ENCODE measurements around the gene HOXA3. TPM values are rescaled to one million over a fixed set of nuclear protein-coding genes. Genes with fewer than 3 reads are reported as not detected.

Gene HOXA3
- total RNA-seq, 4 donors from 2014 or later = 4.9 to 20.2 (median 13.2) TPM

DNA sequence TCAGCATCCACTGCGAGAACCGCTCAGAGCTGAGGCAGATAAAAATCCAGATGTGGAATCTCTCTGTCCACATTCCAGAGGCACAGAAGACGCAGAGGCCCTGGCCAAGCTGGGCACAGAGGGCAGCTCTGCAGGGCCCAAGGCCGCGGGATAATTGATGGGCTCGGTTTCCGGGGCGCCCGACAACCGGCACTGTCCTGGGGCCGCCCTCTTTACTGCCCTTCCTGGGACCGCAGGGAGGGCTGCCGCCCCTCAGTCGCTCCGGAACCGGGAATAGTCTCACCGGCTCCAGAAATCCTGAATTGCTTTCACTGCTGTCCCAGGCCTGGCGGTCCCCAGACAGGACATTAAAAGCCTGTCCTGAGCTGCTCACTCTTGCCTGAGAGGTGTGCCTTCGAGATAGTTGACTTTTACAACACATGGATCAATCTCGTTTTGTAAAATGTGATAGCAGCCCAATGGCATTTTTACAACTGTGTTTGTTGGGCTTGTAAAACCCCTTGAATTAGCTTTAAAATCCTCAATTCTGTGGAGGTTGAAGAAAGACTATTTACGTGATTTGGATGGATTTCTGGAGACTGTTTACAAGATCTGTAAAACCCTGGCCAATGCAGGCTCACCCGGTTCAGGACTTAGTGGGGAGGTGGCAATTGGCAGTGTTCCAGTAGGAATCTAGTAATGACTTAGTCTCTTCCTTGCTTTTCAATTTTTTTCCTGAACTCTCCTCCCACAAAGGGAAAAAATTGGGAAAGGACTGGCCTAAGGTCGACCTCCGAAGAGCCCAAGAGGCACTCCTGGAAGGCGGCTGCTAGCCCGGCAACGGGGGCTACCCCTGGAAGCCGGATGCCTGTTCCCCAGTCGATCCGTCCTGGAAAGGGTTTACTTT is 3.4 kb downstream of the HOXA3 start:
- DNase-seq (ENCODE audit: low spot score in 2 of 2) = peak in 1 of 2 donors; percentile 83
- no peak for TF ChIP-seq POLR2A (IDR thresholded peaks at IDR 0.05)
- TF ChIP-seq, protein P1, sequence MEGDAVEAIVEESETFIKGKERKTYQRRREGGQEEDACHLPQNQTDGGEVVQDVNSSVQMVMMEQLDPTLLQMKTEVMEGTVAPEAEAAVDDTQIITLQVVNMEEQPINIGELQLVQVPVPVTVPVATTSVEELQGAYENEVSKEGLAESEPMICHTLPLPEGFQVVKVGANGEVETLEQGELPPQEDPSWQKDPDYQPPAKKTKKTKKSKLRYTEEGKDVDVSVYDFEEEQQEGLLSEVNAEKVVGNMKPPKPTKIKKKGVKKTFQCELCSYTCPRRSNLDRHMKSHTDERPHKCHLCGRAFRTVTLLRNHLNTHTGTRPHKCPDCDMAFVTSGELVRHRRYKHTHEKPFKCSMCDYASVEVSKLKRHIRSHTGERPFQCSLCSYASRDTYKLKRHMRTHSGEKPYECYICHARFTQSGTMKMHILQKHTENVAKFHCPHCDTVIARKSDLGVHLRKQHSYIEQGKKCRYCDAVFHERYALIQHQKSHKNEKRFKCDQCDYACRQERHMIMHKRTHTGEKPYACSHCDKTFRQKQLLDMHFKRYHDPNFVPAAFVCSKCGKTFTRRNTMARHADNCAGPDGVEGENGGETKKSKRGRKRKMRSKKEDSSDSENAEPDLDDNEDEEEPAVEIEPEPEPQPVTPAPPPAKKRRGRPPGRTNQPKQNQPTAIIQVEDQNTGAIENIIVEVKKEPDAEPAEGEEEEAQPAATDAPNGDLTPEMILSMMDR (IDR thresholded peaks at IDR 0.05) = no peak
- peak overlapping the region; percentile 13 for H3K4me3 ChIP-seq (ENCODE audit: low read depth, poor library complexity, severe bottlenecking)
- intact Hi-C loops (cut with DNase I; ENCODE audit: low total_unique reads) = no loop called here
- WGBS, 2 donors = 28 to 43% methylated on average over 25 to 30 of the region's 30 CpGs

DNA sequence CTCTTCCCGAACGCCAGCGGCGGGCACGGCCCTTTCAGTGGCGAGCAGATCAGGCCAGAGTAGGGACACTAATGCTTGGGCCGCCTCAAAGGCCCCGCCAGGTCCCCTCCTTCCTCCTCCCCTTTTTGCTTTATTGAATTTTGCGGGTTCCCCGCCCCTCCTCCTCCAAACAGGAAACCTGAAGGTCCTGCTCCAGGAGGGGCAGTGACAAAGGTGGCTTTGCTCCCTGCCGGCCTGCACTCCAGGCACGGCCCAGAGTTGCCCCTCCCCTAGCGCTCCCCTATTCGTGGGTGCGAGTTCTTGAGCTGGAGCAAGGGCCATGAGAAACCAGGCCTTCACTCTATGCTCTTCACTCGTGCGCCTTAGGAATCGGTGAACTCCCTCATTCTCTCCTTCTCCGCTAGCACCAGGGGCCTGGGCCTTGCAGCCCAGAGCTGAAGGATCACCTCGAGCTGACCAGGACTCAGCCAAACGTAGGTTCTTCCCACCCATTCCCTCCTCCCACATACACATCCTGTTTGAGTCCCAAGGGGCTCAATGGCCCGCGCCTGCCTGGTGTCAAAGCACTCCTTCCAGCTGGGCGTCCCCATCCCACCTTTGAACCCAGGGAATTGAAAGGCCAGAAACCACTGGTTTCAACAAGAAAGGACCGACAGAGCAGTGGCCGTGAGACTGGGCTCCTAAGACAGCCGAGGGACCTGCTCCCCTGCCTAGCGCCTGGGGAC is 4.2 kb downstream of the HOXA3 start:
- TF ChIP-seq, protein P1 (IDR thresholded peaks at IDR 0.05) = no peak
- no peak for TF ChIP-seq POLR2A (IDR thresholded peaks at IDR 0.05)
- peak overlapping the region; percentile 13 for H3K4me3 ChIP-seq (ENCODE audit: low read depth, poor library complexity, severe bottlenecking)
- DNase-seq (ENCODE audit: low spot score in 2 of 2) = peak; percentile 33 to 85
- intact Hi-C loops (cut with DNase I; ENCODE audit: low total_unique reads) = no loop called here
- WGBS, 2 donors = 15 to 19% methylated on average over 21 to 28 of the region's 28 CpGs

DNA sequence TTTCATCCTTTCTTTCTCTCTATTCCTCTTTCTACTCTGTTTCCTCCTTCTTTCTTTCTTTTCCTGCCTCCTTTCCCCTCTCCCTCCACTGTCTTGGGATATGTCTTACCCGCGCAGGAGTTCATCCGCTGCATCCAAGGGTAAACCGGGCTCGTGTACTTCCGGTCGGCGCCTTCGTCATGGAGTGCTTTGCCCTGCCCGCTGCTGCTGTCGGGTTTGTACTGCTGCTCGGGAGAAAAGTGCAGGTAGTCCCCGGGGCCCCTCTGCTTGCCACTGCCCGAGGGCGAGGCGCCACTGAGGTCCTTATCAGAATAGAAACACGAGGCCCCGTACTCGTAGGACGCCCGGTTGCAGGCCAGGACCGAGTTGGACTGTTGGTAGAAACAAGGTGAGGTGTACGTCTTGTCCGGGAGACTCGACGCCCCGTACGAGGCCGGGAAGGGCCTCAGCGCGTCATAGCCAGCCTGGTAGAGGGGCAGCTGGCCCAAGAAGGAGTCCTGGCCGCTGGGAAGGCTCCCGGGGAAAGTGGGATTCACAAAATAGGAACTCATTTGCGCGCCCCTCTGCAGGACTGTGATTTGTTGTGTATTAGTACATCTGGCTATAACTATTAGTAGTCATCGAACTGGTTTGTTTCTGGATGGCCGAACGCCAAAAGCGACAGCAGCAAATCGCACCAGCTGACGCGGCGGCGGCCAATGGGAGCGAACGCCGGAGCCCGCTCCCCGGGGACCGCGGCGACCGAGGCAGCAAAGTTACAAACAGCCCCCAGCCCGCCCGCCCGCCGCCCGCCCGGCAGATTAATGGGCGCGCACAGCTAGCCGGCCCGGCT is 5.0 kb downstream of the HOXA3 start, which contains the start of gene HOXA6:
Gene HOXA6, minus strand, starts transcription at position 576 of the 832 bp plus-strand sequence. Its CDS starts 25 bp downstream, at position 551.
- intact Hi-C loops (cut with DNase I; ENCODE audit: low total_unique reads) = no loop called here
- WGBS, 2 donors = 24 to 25% methylated on average over 42 to 44 of the region's 63 CpGs
- TF ChIP-seq POLR2A (IDR thresholded peaks at IDR 0.05) = no peak
- TF ChIP-seq, protein P1 (IDR thresholded peaks at IDR 0.05) = no peak
- peak within 1 kb of the TSS; percentile 13 for H3K4me3 ChIP-seq (ENCODE audit: low read depth, poor library complexity, severe bottlenecking)
- peak; percentile 74 to 92 for DNase-seq (ENCODE audit: low spot score in 2 of 2)

DNA sequence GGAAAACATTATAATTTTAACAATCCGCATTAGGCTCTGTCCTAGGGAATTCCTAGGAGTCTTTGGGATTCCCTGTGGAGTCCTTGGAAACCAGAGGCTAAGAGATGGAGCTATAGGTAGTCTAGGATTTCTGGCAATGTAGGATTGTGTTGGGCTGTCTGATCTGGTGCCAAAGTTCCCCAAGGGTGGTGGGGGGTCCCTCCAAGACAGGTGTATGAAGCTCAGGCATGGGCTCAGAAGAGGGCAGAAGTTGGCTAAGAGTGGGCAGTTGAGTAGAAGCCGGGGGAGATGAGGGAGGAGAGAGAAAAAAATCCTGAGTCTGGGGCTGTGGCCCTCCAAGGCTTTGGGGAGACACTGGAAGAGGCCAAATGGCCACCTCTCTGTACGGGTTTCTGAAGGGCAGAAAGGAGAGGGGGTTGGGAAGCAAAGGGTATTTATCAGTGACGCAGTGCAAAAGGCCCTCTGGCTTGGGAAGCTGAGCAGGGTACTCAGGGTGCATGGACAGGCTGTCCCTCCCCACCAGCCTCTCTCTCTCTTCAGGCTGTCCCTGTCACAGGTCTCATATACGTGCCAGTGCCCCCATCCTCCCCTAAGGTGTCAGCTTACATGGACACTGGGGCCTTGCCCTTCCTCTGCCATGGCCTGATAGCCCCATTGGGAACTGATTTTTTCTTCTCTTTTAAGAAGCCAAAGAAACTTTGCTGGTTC is 5.7 kb downstream of the HOXA3 start:
- TF ChIP-seq, protein P1 (IDR thresholded peaks at IDR 0.05) = no peak
- no peak for TF ChIP-seq POLR2A (IDR thresholded peaks at IDR 0.05)
- 69 to 82% methylated on average over 5 of the region's 5 CpGs for WGBS, 2 donors
- peak in 1 of 2 donors; percentile 78 for DNase-seq (ENCODE audit: low spot score in 2 of 2)
- H3K4me3 ChIP-seq (ENCODE audit: low read depth, poor library complexity, severe bottlenecking) = no peak overlapping the region
- intact Hi-C loops (cut with DNase I; ENCODE audit: low total_unique reads) = no loop called here

DNA sequence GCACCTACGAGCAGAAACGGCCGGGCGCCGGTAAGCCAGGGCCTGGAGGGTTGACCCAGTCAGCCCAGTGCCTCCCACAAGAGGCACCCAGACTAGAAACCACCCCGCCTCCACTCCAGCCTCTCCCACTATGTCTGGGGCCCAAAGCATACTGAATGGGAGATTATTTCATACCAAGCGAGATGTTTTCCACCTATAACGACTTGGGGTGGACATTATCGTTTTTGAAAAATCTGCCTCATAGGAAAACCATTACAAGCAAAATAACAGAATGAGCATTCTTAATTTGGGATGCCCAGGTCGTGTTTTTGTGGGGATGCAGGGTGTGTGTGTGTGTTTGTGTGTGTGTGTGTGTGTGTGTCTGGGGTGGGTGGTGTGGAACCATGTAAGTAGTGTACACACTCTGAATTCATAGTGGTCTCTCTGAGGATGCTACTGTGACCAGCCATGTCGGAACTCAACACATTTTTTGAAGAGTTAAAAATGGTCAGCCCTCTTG is 6.4 kb downstream of the HOXA3 start:
- H3K4me3 ChIP-seq (ENCODE audit: low read depth, poor library complexity, severe bottlenecking) = no peak overlapping the region
- intact Hi-C loops (cut with DNase I; ENCODE audit: low total_unique reads) = no loop called here
- no peak for DNase-seq (ENCODE audit: low spot score in 2 of 2)
- no peak for TF ChIP-seq POLR2A (IDR thresholded peaks at IDR 0.05)
- TF ChIP-seq, protein P1 (IDR thresholded peaks at IDR 0.05) = no peak
- 69 to 87% methylated on average over 6 to 11 of the region's 11 CpGs for WGBS, 2 donors

All from lower leg skin (tissue), 4 donors.